ENCODE results near the gene RXRA.

RXRA gene

DNA sequence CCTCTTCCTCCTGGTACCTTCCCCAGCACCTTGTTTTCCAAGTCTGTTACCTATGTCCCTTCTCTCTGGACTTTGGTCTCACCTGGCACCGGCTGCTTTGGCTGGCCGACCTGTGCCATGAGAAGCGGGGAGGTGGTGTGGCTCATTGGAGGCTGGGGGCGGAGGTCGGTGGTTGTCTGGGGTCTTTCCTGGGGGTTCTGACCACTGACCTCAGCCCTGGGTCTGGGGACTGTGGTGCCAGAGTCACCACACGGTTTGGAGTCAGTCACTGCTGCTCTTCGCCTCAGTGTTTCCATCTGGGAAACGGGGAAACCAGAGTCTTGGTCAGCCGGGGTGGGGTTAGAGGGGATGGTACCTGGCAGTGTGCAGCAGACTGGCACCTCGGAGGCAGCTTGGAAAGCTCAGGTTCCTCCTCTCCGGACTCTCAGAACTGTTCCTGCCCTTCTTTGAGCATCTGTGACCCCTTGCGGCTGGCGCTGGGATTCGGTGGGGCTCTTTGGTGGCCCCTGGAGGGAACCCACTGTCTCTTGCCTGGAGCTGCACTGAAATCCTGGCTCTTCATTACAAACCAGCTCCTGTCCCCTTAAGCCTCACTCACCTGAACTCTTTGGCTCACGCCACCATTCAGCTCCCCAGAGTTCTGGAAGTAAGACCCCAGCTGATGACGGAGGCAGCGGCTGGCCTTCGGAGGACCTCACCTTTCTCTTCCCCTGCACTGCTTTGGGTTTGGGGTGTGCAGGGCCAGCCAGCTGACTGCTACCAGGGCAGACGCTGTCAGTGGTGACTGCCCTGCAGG, 4.1 kb upstream of the RXRA start:
- DNase-seq (ENCODE audit: extremely low spot score): no peak
- ChIA-PET CTCF (no interaction called here), POLR2A (interaction anchor here (0.6 kb wide), 1 partner anchor 186 kb away, joined by 3 read pairs; the partner anchor contains the start of gene WDR5)
- TF ChIP-seq ARNT (IDR thresholded peaks at IDR 0.05) (no peak), NFRKB (IDR thresholded peaks at IDR 0.05) (no peak), TARDBP (IDR thresholded peaks at IDR 0.05) (no peak), PKNOX1 (IDR thresholded peaks at IDR 0.05) (no peak), HDGF (IDR thresholded peaks at IDR 0.05; ENCODE audit: borderline replicate concordance) (no peak), BHLHE40 (IDR thresholded peaks at IDR 0.05; ENCODE audit: borderline replicate concordance) (no peak), CTBP1 (IDR thresholded peaks at IDR 0.05; ENCODE audit: borderline replicate concordance) (no peak), FOXM1 (IDR thresholded peaks at IDR 0.05; ENCODE audit: borderline replicate concordance) (no peak), ELF4 (IDR thresholded peaks at IDR 0.05) (no peak), SUZ12 (IDR thresholded peaks at IDR 0.05) (no peak), ZNF384 (IDR thresholded peaks at IDR 0.05) (no peak), FOXK2 (IDR thresholded peaks at IDR 0.05) (no peak), LEF1 (IDR thresholded peaks at IDR 0.05; ENCODE audit: borderline replicate concordance) (no peak), L3MBTL2 (conservative IDR thresholded peaks at IDR 0.05) (no peak), SP1 (IDR thresholded peaks at IDR 0.05) (no peak), FOXA1 (IDR thresholded peaks at IDR 0.05) (no peak)

GRCh38 chr9:134322781-134323241, 3.4 kb upstream of the RXRA start:
- CTCF ChIA-PET: no interaction called here
- DNase-seq (ENCODE audit: extremely low spot score): no peak
- POLR2A ChIA-PET: interaction anchor here (0.6 kb wide), 1 partner anchor 187 kb away, joined by 3 read pairs; the partner anchor contains the start of gene WDR5
- TF ChIP-seq SUZ12 (IDR thresholded peaks at IDR 0.05): no peak

GRCh38 chr9:134323741-134324358, 2.4 kb upstream of the RXRA start:
- CTCF ChIA-PET: no interaction called here
- POLR2A ChIA-PET: no interaction called here
- TF ChIP-seq L3MBTL2 (conservative IDR thresholded peaks at IDR 0.05): no peak
- no peak for TF ChIP-seq HDGF (IDR thresholded peaks at IDR 0.05; ENCODE audit: borderline replicate concordance)
- TF ChIP-seq LEF1 (IDR thresholded peaks at IDR 0.05; ENCODE audit: borderline replicate concordance): no peak
- no peak for TF ChIP-seq TARDBP (IDR thresholded peaks at IDR 0.05)
- TF ChIP-seq SUZ12 (IDR thresholded peaks at IDR 0.05): no peak
- no peak for TF ChIP-seq SP1 (IDR thresholded peaks at IDR 0.05)
- no peak for TF ChIP-seq ZNF384 (IDR thresholded peaks at IDR 0.05)
- no peak for TF ChIP-seq FOXA1 (IDR thresholded peaks at IDR 0.05)
- no peak for TF ChIP-seq ELF4 (IDR thresholded peaks at IDR 0.05)
- no peak for TF ChIP-seq FOXM1 (IDR thresholded peaks at IDR 0.05; ENCODE audit: borderline replicate concordance)
- no peak for TF ChIP-seq ARNT (IDR thresholded peaks at IDR 0.05)
- no peak for TF ChIP-seq NFRKB (IDR thresholded peaks at IDR 0.05)
- no peak for TF ChIP-seq PKNOX1 (IDR thresholded peaks at IDR 0.05)
- TF ChIP-seq FOXK2 (IDR thresholded peaks at IDR 0.05): no peak
- no peak for TF ChIP-seq BHLHE40 (IDR thresholded peaks at IDR 0.05; ENCODE audit: borderline replicate concordance)
- TF ChIP-seq CTBP1 (IDR thresholded peaks at IDR 0.05; ENCODE audit: borderline replicate concordance): no peak
- DNase-seq (ENCODE audit: extremely low spot score): no peak

DNA sequence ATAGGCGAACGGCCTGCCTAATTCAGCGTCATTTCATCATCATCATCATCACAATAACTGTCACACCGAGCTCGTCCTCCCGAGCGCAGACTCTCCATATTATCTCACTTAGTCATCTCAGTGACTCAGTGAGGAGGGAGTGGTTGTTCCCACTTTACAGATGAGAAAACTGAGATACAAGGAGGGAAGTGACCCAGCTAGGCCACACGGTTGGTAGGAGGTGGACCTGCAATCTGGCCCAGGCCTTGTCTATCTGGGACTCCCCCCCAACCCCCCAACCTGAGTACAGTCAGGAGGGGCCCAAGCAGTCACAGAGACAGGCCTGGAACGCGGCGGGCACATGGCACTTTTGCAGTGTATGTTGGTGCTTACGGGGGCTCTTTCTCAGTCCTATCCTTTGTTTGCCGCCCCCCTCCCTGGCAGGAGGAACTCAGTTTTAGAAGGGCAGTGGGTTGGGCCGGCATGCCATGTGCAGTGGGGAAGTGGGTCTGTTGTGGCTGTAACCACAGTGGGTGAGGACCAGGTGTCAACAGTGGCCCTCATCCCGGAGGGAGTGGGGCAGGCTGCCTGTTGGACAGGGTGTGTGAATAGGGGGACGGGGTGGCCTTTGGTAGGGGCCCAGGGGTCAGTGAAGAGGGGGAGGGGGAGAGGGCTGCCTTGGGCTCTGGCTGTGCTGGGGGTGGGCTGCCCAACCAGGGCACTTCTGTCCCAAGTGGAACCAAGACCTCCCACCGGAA, 1.7 kb upstream of the RXRA start:
- DNase-seq (ENCODE audit: extremely low spot score): no peak
- ChIA-PET POLR2A (no interaction called here), CTCF (no interaction called here)
- no peak for TF ChIP-seq HDGF (IDR thresholded peaks at IDR 0.05; ENCODE audit: borderline replicate concordance)

GRCh38 chr9:134325096-134325812, 1.0 kb upstream of the RXRA start:
- ChIA-PET CTCF (no interaction called here), POLR2A (interaction anchor here (0.6 kb wide), 1 partner anchor 20 kb away, joined by 3 read pairs; no protein-coding TSS in a partner anchor)
- TF ChIP-seq NFRKB (IDR thresholded peaks at IDR 0.05): no peak
- no peak for TF ChIP-seq PKNOX1 (IDR thresholded peaks at IDR 0.05)
- DNase-seq (ENCODE audit: extremely low spot score): no peak
